Prostate gland (tissue), 2 donors: ENCODE results near the gene NBEA. TPM values are rescaled to one million over a fixed set of nuclear protein-coding genes. Genes with fewer than 3 reads are reported as not detected.

ENCODE experiments used
- DNase-seq: peaks from one replicate; pipeline ENCODE4 v3.0.0-alpha.2; 2019; ENCODE audit warnings: low spot score
- H3K27ac ChIP-seq, 2 donors: fragments of 200-600 bp; sonication (generic); 2 replicates each; pipeline ENCODE4 v1.5.1; 2017 to 2019
- H3K27me3 ChIP-seq: fragments of 200-600 bp; sonication (generic); replicated peaks from 2 replicates; pipeline ENCODE4 v1.5.1; 2019; ENCODE audit not compliant: insufficient read depth
- H3K36me3 ChIP-seq, 2 donors: fragments of 200-600 bp; sonication (generic); 1 replicate in 1 of 2; 2 replicates in 1 of 2; pipeline versions ENCODE4 v1.5.1 to v1.8.1; 2017 to 2019
- H3K4me1 ChIP-seq: fragments of 200-600 bp; sonication (generic); replicated peaks from 2 replicates; pipeline ENCODE4 v1.5.1; 2019
- H3K4me3 ChIP-seq, 2 donors: fragments of 200-600 bp; sonication (generic); 2 replicates each; pipeline ENCODE4 v1.5.1; 2017 to 2019
- H3K9me3 ChIP-seq: fragments of 200-600 bp; sonication (generic); 2 replicates; pipeline ENCODE4 v1.5.1; 2017
- CTCF ChIP-seq, 4 experiments: fragments of 200-600 bp in 2 of 4; fragments of 450-650 bp in 2 of 4; sonication (generic) in 2 of 4; IDR thresholded peaks; 1 replicate in 3 of 4; 2 replicates in 1 of 4; pipeline ENCODE4 v1.5.1; 2016 to 2019; ENCODE audit warnings: antibody characterized with exemption in 4 of 4, mild to moderate bottlenecking in 2 of 4, moderate library complexity in 2 of 4
- POLR2A ChIP-seq: fragments of 450-650 bp; IDR thresholded peaks from one replicate; pipeline ENCODE4 v1.6.1; 2016; ENCODE audit warnings: antibody characterized with exemption, mild to moderate bottlenecking
- POLR2AphosphoS5 ChIP-seq: sonication (generic); formaldehyde crosslinking; IDR thresholded peaks from one replicate; pipeline ENCODE4 v1.6.1; 2017; ENCODE audit warnings: antibody characterized with exemption
- WGBS: methylation state at CpG from one replicate; pipeline ENCODE4 v1.1.5; 2018; 5-methylcytosine and 5-hydroxymethylcytosine counted together
- intact Hi-C: fragments of 100-400 bp; cut with DNase I; formaldehyde crosslinking; loops from one replicate; pipeline ENCODE4 v1.14.2; 2022
- total RNA-seq, 2 donors: library from RNA; depleted of rRNA; stranded (reverse); fragments of >200 nt; gene quantifications; one replicate each; pipeline ENCODE4 v1.1.0, GENCODE V29; 2016

NBEA gene
- total RNA-seq, 2 donors from 2014 or later, result 13.6 to 16.9 TPM

GRCh38 chr13:35481777-35482176, 539.7 kb downstream of the NBEA start:
- no peak for DNase-seq
- H3K4me1 ChIP-seq, result no peaks in the 10 kb centered on the region
- no peaks in the 10 kb centered on the region for H3K27me3 ChIP-seq
- intact Hi-C loops, result no loop called here
- TF ChIP-seq POLR2AphosphoS5, result no peak
- no peak for TF ChIP-seq POLR2A
- TF ChIP-seq CTCF (IDR thresholded peaks at IDR 0.05), result no peak
- no peaks in the 10 kb centered on the region for H3K9me3 ChIP-seq
- H3K36me3 ChIP-seq, result no peaks in the 10 kb centered on the region
- no peak overlapping the region for H3K27ac ChIP-seq
- H3K4me3 ChIP-seq, result no peak overlapping the region
- WGBS, result 92% methylated on average over 2 of the region's 2 CpGs

- Histone ChIP-seq H3K27ac (no peak overlapping the region), H3K4me1 (no peaks in the 10 kb centered on the region), H3K36me3 (no peaks in the 10 kb centered on the region), H3K9me3 (no peaks in the 10 kb centered on the region), H3K4me3 (no peak overlapping the region), H3K27me3 (no peaks in the 10 kb centered on the region)
- TF ChIP-seq POLR2AphosphoS5 (no peak), CTCF (IDR thresholded peaks at IDR 0.05) (no peak), POLR2A (no peak)
- no peak for DNase-seq
- WGBS, result 88% methylated on average over 1 of the region's 1 CpG
- intact Hi-C loops, result no loop called here
Measured at GRCh38 chr13:35482527-35482926, 540.5 kb downstream of the NBEA start.

DNA sequence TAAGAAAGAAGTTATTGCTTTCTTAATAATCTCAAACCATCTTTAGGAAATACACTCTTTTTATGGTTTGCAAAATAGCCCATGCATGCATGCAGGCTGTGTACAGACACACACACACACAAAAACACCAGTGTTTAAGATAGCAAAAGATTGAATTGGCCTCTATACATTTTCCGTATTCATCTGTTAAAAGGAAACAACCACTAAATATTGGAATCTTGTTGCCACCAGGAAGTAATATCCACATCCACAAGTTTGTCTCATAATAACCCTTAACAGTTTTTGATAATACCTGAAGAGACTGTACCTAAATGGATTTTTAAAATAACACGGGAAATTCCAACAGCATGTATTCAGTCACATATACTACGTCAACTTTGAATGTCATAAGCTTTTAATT, 541.7 kb downstream of the NBEA start:
- H3K36me3 ChIP-seq, result no peaks in the 10 kb centered on the region
- intact Hi-C loops, result no loop called here
- no peak for TF ChIP-seq CTCF (IDR thresholded peaks at IDR 0.05)
- no peak for TF ChIP-seq POLR2A
- TF ChIP-seq POLR2AphosphoS5, result no peak
- no peaks in the 10 kb centered on the region for H3K9me3 ChIP-seq
- no peaks in the 10 kb centered on the region for H3K4me1 ChIP-seq
- no peak overlapping the region for H3K4me3 ChIP-seq
- DNase-seq, result no peak
- 92% methylated on average over 3 of the region's 3 CpGs for WGBS
- H3K27me3 ChIP-seq, result no peaks in the 10 kb centered on the region
- no peak overlapping the region for H3K27ac ChIP-seq

DNA sequence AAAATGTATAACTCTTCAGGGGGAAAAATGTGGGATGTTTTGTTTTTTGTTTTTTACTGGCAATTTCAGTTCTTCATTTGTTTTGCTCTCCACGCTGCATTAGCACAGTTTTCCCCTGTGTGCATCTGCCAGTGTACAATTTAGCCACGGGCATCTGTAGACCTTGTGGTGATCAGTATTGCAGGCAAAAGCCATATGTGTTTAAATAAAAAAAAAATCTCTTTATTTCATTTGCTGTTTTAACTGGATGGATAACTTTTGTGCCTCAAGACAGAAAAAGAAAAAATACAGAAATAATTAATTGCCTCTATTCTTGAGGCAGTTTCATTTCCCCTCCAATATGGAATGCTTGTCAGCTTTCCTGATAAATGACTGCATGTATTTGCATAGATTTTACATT, 542.3 kb downstream of the NBEA start:
- H3K27me3 ChIP-seq, result no peaks in the 10 kb centered on the region

More for the DNA sequence above, 542.3 kb downstream of the NBEA start:
- intact Hi-C loops, result no loop called here
- WGBS, result 87% methylated on average over 2 of the region's 2 CpGs
- no peaks in the 10 kb centered on the region for H3K9me3 ChIP-seq
- no peaks in the 10 kb centered on the region for H3K36me3 ChIP-seq
- H3K27ac ChIP-seq, result no peak overlapping the region
- TF ChIP-seq POLR2AphosphoS5 (no peak), CTCF (IDR thresholded peaks at IDR 0.05) (no peak), POLR2A (no peak)
- no peak for DNase-seq
- no peak overlapping the region for H3K4me3 ChIP-seq
- no peaks in the 10 kb centered on the region for H3K4me1 ChIP-seq
